Activated naive CD4-positive, alpha-beta T cell treated with anti-CD3 and anti-CD28 coated beads, Interleukin-2, amount 10 ng/mL, durations not matched to agents 7 days and 5 days (primary cell): ENCODE results near the gene LOXL4.

Source experiments
- CTCF ChIA-PET: fragments of 350-600 bp; sonication (Branson Sonifier 250); formaldehyde crosslinking; loops from one replicate; lab custom pipeline; 2021; ENCODE audit warnings: antibody characterized with exemption; lab: Charles Lee
- DNase-seq: peaks from one replicate; pipeline ENCODE4 v3.0.0-alpha.2; 2020
- H3K27ac Mint-ChIP-seq: one replicate; pipeline ENCODE4 v1.8.0; 2021; ENCODE audit warnings: mild to moderate bottlenecking, moderate library complexity, mixed read lengths
- H3K27me3 Mint-ChIP-seq: one replicate; pipeline ENCODE4 v1.8.0; 2021; ENCODE audit warnings: mild to moderate bottlenecking, mixed read lengths
- H3K36me3 Mint-ChIP-seq: one replicate; pipeline ENCODE4 v1.8.0; 2021; ENCODE audit warnings: mixed read lengths
- H3K4me1 Mint-ChIP-seq: one replicate; pipeline ENCODE4 v1.8.0; 2021; ENCODE audit warnings: mixed read lengths
- H3K4me3 Mint-ChIP-seq: one replicate; pipeline ENCODE4 v1.8.0; 2021; ENCODE audit warnings: mild to moderate bottlenecking, moderate library complexity, mixed read lengths
- H3K9me3 Mint-ChIP-seq: one replicate; pipeline ENCODE4 v1.8.0; 2021; ENCODE audit warnings: mixed read lengths

The LOXL4 gene

GRCh38 chr10:98254234-98254974 is 13.6 kb downstream of the LOXL4 start:
- no peak overlapping the region for H3K4me3 Mint-ChIP-seq
- DNase-seq: no peak
- H3K4me1 Mint-ChIP-seq: no peaks in the 10 kb centered on the region
- H3K36me3 Mint-ChIP-seq: peaks cover 8% of the 10 kb centered on the region
- CTCF ChIA-PET: interaction anchor here (0.7 to 1.0 kb wide), 2 partner anchors 9 to 213 kb away, joined by 3 to 4 read pairs; no protein-coding TSS in a partner anchor
- H3K27me3 Mint-ChIP-seq: no peaks in the 10 kb centered on the region
- H3K27ac Mint-ChIP-seq: no peak overlapping the region
- no peaks in the 10 kb centered on the region for H3K9me3 Mint-ChIP-seq

- H3K9me3 Mint-ChIP-seq: no peaks in the 10 kb centered on the region
- peaks cover 8% of the 10 kb centered on the region for H3K36me3 Mint-ChIP-seq
- H3K4me1 Mint-ChIP-seq: no peaks in the 10 kb centered on the region
- no peak overlapping the region for H3K4me3 Mint-ChIP-seq
- H3K27ac Mint-ChIP-seq: no peak overlapping the region
- no peak for DNase-seq
- no peaks in the 10 kb centered on the region for H3K27me3 Mint-ChIP-seq
- CTCF ChIA-PET: interaction anchor here (1.0 kb wide), 1 partner anchor 9 kb away, joined by 4 read pairs; no protein-coding TSS in a partner anchor
These were observed 14.5 kb downstream of the LOXL4 start for GRCh38 chr10:98253499-98253898.

- Mint-ChIP-seq H3K4me1 (no peaks in the 10 kb centered on the region), H3K27me3 (no peaks in the 10 kb centered on the region), H3K36me3 (peaks cover 11% of the 10 kb centered on the region), H3K27ac (no peak overlapping the region), H3K4me3 (no peak overlapping the region), H3K9me3 (no peaks in the 10 kb centered on the region)
- CTCF ChIA-PET: no interaction called here
- no peak for DNase-seq
These were observed 15.5 kb downstream of the LOXL4 start for GRCh38 chr10:98252464-98252863.

- Mint-ChIP-seq H3K27ac (no peak overlapping the region), H3K9me3 (no peaks in the 10 kb centered on the region), H3K4me3 (no peak overlapping the region), H3K27me3 (no peaks in the 10 kb centered on the region), H3K36me3 (peaks cover 17% of the 10 kb centered on the region), H3K4me1 (peaks cover 5% of the 10 kb centered on the region)
- CTCF ChIA-PET: no interaction called here
- DNase-seq: no peak
These were observed 16.6 kb downstream of the LOXL4 start for GRCh38 chr10:98251399-98251798.

- Mint-ChIP-seq H3K36me3 (peaks cover 24% of the 10 kb centered on the region), H3K9me3 (no peaks in the 10 kb centered on the region), H3K27ac (no peak overlapping the region), H3K27me3 (no peaks in the 10 kb centered on the region), H3K4me3 (no peak overlapping the region), H3K4me1 (peaks cover 5% of the 10 kb centered on the region)
- CTCF ChIA-PET: no interaction called here
- DNase-seq: no peak
These were observed 18.9 kb downstream of the LOXL4 start for GRCh38 chr10:98249134-98249533.

GRCh38 chr10:98248018-98248417 is 20.0 kb downstream of the LOXL4 start:
- H3K9me3 Mint-ChIP-seq: no peaks in the 10 kb centered on the region
- H3K36me3 Mint-ChIP-seq: peaks cover 30% of the 10 kb centered on the region
- no peak overlapping the region for H3K4me3 Mint-ChIP-seq
- no peaks in the 10 kb centered on the region for H3K27me3 Mint-ChIP-seq
- DNase-seq: no peak
- CTCF ChIA-PET: no interaction called here
- no peak overlapping the region for H3K27ac Mint-ChIP-seq
- H3K4me1 Mint-ChIP-seq: peaks cover 5% of the 10 kb centered on the region

GRCh38 chr10:98246911-98247805 is 20.8 kb downstream of the LOXL4 start:
- Mint-ChIP-seq H3K4me1 (peaks cover 5% of the 10 kb centered on the region), H3K4me3 (no peak overlapping the region), H3K27me3 (no peaks in the 10 kb centered on the region), H3K27ac (no peak overlapping the region), H3K9me3 (no peaks in the 10 kb centered on the region), H3K36me3 (peaks cover 35% of the 10 kb centered on the region)
- no peak for DNase-seq
- CTCF ChIA-PET: interaction anchor here (1.2 kb wide), 1 partner anchor 16 kb away, joined by 4 read pairs; no protein-coding TSS in a partner anchor

GRCh38 chr10:98244586-98244985 is 23.4 kb downstream of the LOXL4 start:
- DNase-seq: no peak
- peaks cover 32% of the 10 kb centered on the region for H3K36me3 Mint-ChIP-seq
- peaks cover 5% of the 10 kb centered on the region for H3K4me1 Mint-ChIP-seq
- no peak overlapping the region for H3K27ac Mint-ChIP-seq
- H3K27me3 Mint-ChIP-seq: no peaks in the 10 kb centered on the region
- H3K9me3 Mint-ChIP-seq: no peaks in the 10 kb centered on the region
- H3K4me3 Mint-ChIP-seq: no peak overlapping the region
- CTCF ChIA-PET: no interaction called here

- H3K36me3 Mint-ChIP-seq: peaks cover 32% of the 10 kb centered on the region
- H3K9me3 Mint-ChIP-seq: no peaks in the 10 kb centered on the region
- H3K27ac Mint-ChIP-seq: no peak overlapping the region
- H3K27me3 Mint-ChIP-seq: no peaks in the 10 kb centered on the region
- CTCF ChIA-PET: no interaction called here
- no peak for DNase-seq
- no peak overlapping the region for H3K4me3 Mint-ChIP-seq
- peaks cover 5% of the 10 kb centered on the region for H3K4me1 Mint-ChIP-seq
These were observed 23.9 kb downstream of the LOXL4 start for GRCh38 chr10:98244141-98244540.

GRCh38 chr10:98242823-98243222 is 25.2 kb downstream of the LOXL4 start:
- CTCF ChIA-PET: interaction anchor here (0.9 kb wide), 1 partner anchor 524 kb away, joined by 3 read pairs; no protein-coding TSS in a partner anchor
- H3K27ac Mint-ChIP-seq: no peak overlapping the region
- no peak for DNase-seq

GRCh38 chr10:98240524-98240923 is 27.5 kb downstream of the LOXL4 start:
- CTCF ChIA-PET: interaction anchor here (1.4 kb wide), 1 partner anchor 69 kb away, joined by 3 read pairs; no protein-coding TSS in a partner anchor
- no peak for DNase-seq

More at GRCh38 chr10:98242823-98243222, 25.2 kb downstream of the LOXL4 start:
- no peak overlapping the region for H3K4me3 Mint-ChIP-seq
- no peaks in the 10 kb centered on the region for H3K9me3 Mint-ChIP-seq
- no peaks in the 10 kb centered on the region for H3K27me3 Mint-ChIP-seq
- H3K36me3 Mint-ChIP-seq: peaks cover 31% of the 10 kb centered on the region
- peaks cover 9% of the 10 kb centered on the region for H3K4me1 Mint-ChIP-seq

GRCh38 chr10:98238391-98238790 is 29.6 kb downstream of the LOXL4 start:
- H3K27ac Mint-ChIP-seq: no peak overlapping the region
- H3K4me3 Mint-ChIP-seq: no peak overlapping the region
- CTCF ChIA-PET: no interaction called here
- no peaks in the 10 kb centered on the region for H3K9me3 Mint-ChIP-seq
- H3K36me3 Mint-ChIP-seq: peaks cover 39% of the 10 kb centered on the region
- H3K4me1 Mint-ChIP-seq: peaks cover 3% of the 10 kb centered on the region
- H3K27me3 Mint-ChIP-seq: no peaks in the 10 kb centered on the region
- no peak for DNase-seq

More at GRCh38 chr10:98240524-98240923, 27.5 kb downstream of the LOXL4 start:
- H3K36me3 Mint-ChIP-seq: peaks cover 42% of the 10 kb centered on the region
- no peak overlapping the region for H3K4me3 Mint-ChIP-seq
- H3K9me3 Mint-ChIP-seq: no peaks in the 10 kb centered on the region
- no peak overlapping the region for H3K27ac Mint-ChIP-seq
- peaks cover 3% of the 10 kb centered on the region for H3K4me1 Mint-ChIP-seq
- H3K27me3 Mint-ChIP-seq: no peaks in the 10 kb centered on the region

GRCh38 chr10:98236862-98237261 is 31.1 kb downstream of the LOXL4 start:
- Mint-ChIP-seq H3K27me3 (no peaks in the 10 kb centered on the region), H3K27ac (no peak overlapping the region), H3K4me1 (peaks cover 3% of the 10 kb centered on the region), H3K4me3 (no peak overlapping the region), H3K36me3 (peaks cover 35% of the 10 kb centered on the region), H3K9me3 (no peaks in the 10 kb centered on the region)
- no peak for DNase-seq
- CTCF ChIA-PET: no interaction called here

- DNase-seq: no peak
- CTCF ChIA-PET: no interaction called here
- H3K9me3 Mint-ChIP-seq: no peaks in the 10 kb centered on the region
- H3K36me3 Mint-ChIP-seq: peaks cover 36% of the 10 kb centered on the region
- H3K4me3 Mint-ChIP-seq: no peak overlapping the region
- H3K27ac Mint-ChIP-seq: no peak overlapping the region
- H3K27me3 Mint-ChIP-seq: no peaks in the 10 kb centered on the region
- peaks cover 3% of the 10 kb centered on the region for H3K4me1 Mint-ChIP-seq
These were observed 32.1 kb downstream of the LOXL4 start for GRCh38 chr10:98235846-98236245.
